ENCODE data around the gene POLR2L. TPM values are rescaled to one million over a fixed set of nuclear protein-coding genes. Genes with fewer than 3 reads are reported as not detected.
A peak's percentile ranks its signal among the peaks of the same experiment; 100 is the strongest.

Gene POLR2L
- total RNA-seq, 1 donor from 2014 or later = 42.0 TPM

DNA sequence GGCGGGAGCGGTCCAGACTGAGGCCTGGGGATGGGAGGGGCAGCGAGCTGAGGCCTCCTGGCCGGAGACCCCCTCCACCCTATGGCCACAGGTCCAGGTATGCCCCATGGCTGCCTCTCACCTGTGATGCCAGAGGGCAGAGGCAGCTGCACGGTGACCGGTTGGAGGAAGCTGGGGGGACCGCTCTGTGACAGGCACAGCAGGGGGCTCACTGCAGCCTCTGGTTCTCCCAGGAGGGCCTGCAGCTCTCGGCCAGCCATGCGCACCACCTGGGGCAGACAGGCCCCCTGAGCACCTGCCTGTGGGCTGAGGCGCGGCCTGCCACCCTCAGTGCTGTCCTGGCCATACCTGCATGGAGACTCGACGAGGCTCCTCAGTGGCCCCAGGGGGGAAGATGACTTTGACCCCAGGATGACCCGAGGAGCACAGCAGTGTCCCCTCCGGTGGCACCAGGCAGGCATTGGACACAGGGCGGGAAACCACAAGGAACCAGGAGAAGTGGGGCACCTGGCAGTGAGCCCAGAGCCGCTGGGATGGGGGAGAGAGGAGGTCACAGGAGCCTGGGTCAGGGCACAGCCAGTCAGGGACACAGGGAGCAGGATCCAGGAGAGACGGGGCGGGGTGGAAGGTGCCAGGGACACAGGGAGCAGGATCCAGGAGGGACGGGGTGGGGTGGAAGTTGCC lies 41.1 kb downstream of the POLR2L start:
- Histone ChIP-seq H3K36me3 (ENCODE audit: control insufficient read depth, insufficient read depth, low read length) (no peaks in the 10 kb centered on the region), H3K4me3 (ENCODE audit: low read depth, low read length) (no peak overlapping the region), H3K27me3 (ENCODE audit: control insufficient read depth, insufficient read depth, low read length) (no peaks in the 10 kb centered on the region)
- TF ChIP-seq, protein P1, sequence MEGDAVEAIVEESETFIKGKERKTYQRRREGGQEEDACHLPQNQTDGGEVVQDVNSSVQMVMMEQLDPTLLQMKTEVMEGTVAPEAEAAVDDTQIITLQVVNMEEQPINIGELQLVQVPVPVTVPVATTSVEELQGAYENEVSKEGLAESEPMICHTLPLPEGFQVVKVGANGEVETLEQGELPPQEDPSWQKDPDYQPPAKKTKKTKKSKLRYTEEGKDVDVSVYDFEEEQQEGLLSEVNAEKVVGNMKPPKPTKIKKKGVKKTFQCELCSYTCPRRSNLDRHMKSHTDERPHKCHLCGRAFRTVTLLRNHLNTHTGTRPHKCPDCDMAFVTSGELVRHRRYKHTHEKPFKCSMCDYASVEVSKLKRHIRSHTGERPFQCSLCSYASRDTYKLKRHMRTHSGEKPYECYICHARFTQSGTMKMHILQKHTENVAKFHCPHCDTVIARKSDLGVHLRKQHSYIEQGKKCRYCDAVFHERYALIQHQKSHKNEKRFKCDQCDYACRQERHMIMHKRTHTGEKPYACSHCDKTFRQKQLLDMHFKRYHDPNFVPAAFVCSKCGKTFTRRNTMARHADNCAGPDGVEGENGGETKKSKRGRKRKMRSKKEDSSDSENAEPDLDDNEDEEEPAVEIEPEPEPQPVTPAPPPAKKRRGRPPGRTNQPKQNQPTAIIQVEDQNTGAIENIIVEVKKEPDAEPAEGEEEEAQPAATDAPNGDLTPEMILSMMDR (IDR thresholded peaks at IDR 0.05; ENCODE audit: insufficient read depth, low read length, poor library complexity, severe bottlenecking) = no peak
- no peak for DNase-seq (ENCODE audit: low read depth)

GRCh38 chr11:800473-800872 lies 41.9 kb downstream of the POLR2L start:
- TF ChIP-seq, protein P1 (IDR thresholded peaks at IDR 0.05; ENCODE audit: insufficient read depth, low read length, poor library complexity, severe bottlenecking) = no peak
- no peaks in the 10 kb centered on the region for H3K36me3 ChIP-seq (ENCODE audit: control insufficient read depth, insufficient read depth, low read length)
- no peak for DNase-seq (ENCODE audit: low read depth)
- H3K27me3 ChIP-seq (ENCODE audit: control insufficient read depth, insufficient read depth, low read length) = no peaks in the 10 kb centered on the region
- no peak overlapping the region for H3K4me3 ChIP-seq (ENCODE audit: low read depth, low read length)

- Histone ChIP-seq H3K27me3 (ENCODE audit: control insufficient read depth, insufficient read depth, low read length) (no peaks in the 10 kb centered on the region), H3K4me3 (ENCODE audit: low read depth, low read length) (no peak overlapping the region), H3K36me3 (ENCODE audit: control insufficient read depth, insufficient read depth, low read length) (no peaks in the 10 kb centered on the region)
- no peak for DNase-seq (ENCODE audit: low read depth)
- TF ChIP-seq, protein P1 (IDR thresholded peaks at IDR 0.05; ENCODE audit: insufficient read depth, low read length, poor library complexity, severe bottlenecking) = no peak
These were observed 42.5 kb downstream of the POLR2L start for GRCh38 chr11:799641-800316.

DNA sequence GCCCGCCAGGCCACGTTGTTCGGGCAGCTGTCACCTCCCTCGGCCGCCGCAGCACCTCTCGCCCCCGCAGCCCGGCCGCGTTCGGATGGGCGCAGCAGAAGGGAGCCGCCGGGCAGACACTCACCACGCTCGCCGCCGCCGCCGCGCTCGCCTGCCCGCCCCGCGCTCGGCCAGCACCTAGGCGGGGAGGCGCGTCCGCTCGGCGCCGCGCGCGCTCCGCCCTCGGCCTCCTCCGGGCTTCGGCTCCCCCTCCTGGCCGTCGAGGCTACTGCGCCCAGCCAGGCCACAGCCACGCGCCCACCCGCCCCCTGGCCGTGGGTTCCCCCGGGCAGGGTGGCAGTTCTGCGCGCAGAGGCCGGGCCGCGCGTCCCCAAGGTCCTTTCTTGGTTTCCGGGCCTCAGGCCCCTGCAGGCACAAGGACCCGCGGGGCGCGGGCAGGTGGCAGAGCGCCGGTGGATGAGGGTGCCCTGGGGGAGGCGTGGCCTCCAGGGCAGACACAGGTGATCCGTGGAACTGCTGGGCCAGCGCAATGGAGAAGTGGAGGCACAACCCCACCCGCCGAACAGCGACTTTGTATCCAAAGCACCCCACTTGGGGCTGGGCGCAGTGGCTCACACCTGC lies 44.1 kb downstream of the POLR2L start, which contains the start of gene SLC25A22:
TSS of gene SLC25A22 (minus strand) at position 189 of the 621 bp plus-strand sequence. CDS start 3,275 bp downstream, outside the sequence.
- peak within 1 kb of the TSS; percentile 71 for H3K4me3 ChIP-seq (ENCODE audit: low read depth, low read length)
- no peak for DNase-seq (ENCODE audit: low read depth)
- no peaks in the 10 kb centered on the region for H3K36me3 ChIP-seq (ENCODE audit: control insufficient read depth, insufficient read depth, low read length)
- H3K27me3 ChIP-seq (ENCODE audit: control insufficient read depth, insufficient read depth, low read length) = no peaks in the 10 kb centered on the region
- TF ChIP-seq, protein P1 (IDR thresholded peaks at IDR 0.05; ENCODE audit: insufficient read depth, low read length, poor library complexity, severe bottlenecking) = no peak

GRCh38 chr11:797296-798092 lies 44.8 kb downstream of the POLR2L start:
- TF ChIP-seq, protein P1 (IDR thresholded peaks at IDR 0.05; ENCODE audit: insufficient read depth, low read length, poor library complexity, severe bottlenecking) = no peak
- no peaks in the 10 kb centered on the region for H3K27me3 ChIP-seq (ENCODE audit: control insufficient read depth, insufficient read depth, low read length)
- no peaks in the 10 kb centered on the region for H3K36me3 ChIP-seq (ENCODE audit: control insufficient read depth, insufficient read depth, low read length)
- no peak for DNase-seq (ENCODE audit: low read depth)
- peak overlapping the region; percentile 71 for H3K4me3 ChIP-seq (ENCODE audit: low read depth, low read length)

Measured in kidney epithelial cell (primary cell).